Skin of body (tissue), 2 donors: ENCODE measurements around the gene GBP6. TPM values are rescaled to one million over a fixed set of nuclear protein-coding genes. Genes with fewer than 3 reads are reported as not detected.
"Not testable (repeated sequence)": the region's sequence is repeated elsewhere in the genome, so short reads cannot be mapped to it uniquely, and the experiment has no call there.

Experiments
- DNase-seq: peaks from one replicate; lab custom pipeline; 2025; lab: John Stamatoyannopoulos, UW
- total RNA-seq: library from RNA; depleted of rRNA; stranded (reverse); fragments of >200 nt; gene quantifications from one replicate; pipeline ENCODE4 v1.2.3, GENCODE V29; 2014

Gene GBP6
- total RNA-seq = 0.39 TPM

- DNase-seq = no peak
Observed at GRCh38 chr1:89363638-89364536, at the start of gene GBP6. TSS of gene GBP6 (plus strand) at chr1:89364059. CDS start at chr1:89368552, 4,493 bp downstream.

GRCh38 chr1:89322402-89322801 lies 41.5 kb upstream of the GBP6 start:
- DNase-seq = no peak

- DNase-seq = no peak
Observed at GRCh38 chr1:89331890-89332289, 32.0 kb upstream of the GBP6 start.

GRCh38 chr1:89332461-89332860 lies 31.4 kb upstream of the GBP6 start:
- DNase-seq = no peak

- no peak for DNase-seq
Observed at GRCh38 chr1:89335486-89335885, 28.4 kb upstream of the GBP6 start.

GRCh38 chr1:89337903-89338302 lies 26.0 kb upstream of the GBP6 start:
- no peak for DNase-seq

- DNase-seq = no peak
Observed at GRCh38 chr1:89339039-89339438, 24.8 kb upstream of the GBP6 start.

- not testable (repeated sequence) for DNase-seq
Observed at GRCh38 chr1:89345479-89345878, 18.4 kb upstream of the GBP6 start.

GRCh38 chr1:89347296-89347695 lies 16.6 kb upstream of the GBP6 start:
- DNase-seq = no peak

- no peak for DNase-seq
Observed at GRCh38 chr1:89350298-89350697, 13.6 kb upstream of the GBP6 start.

- DNase-seq = no peak
Observed at GRCh38 chr1:89351597-89352311, 12.1 kb upstream of the GBP6 start.

GRCh38 chr1:89352421-89352820 lies 11.4 kb upstream of the GBP6 start:
- no peak for DNase-seq

- DNase-seq = no peak
Observed at GRCh38 chr1:89354205-89354604, 9.7 kb upstream of the GBP6 start.

GRCh38 chr1:89355056-89355455 lies 8.8 kb upstream of the GBP6 start:
- no peak for DNase-seq

GRCh38 chr1:89356658-89357400 lies 7.0 kb upstream of the GBP6 start:
- DNase-seq = no peak

- peak; percentile 54 for DNase-seq
Observed at GRCh38 chr1:89358287-89358893, 5.5 kb upstream of the GBP6 start.

GRCh38 chr1:89360716-89361115 lies 3.1 kb upstream of the GBP6 start:
- no peak for DNase-seq

GRCh38 chr1:89361681-89362080 lies 2.2 kb upstream of the GBP6 start:
- no peak for DNase-seq

- DNase-seq = no peak
Observed at GRCh38 chr1:89363196-89363595, 663 bp upstream of the GBP6 start.

GRCh38 chr1:89364954-89365550 lies 1.2 kb downstream of the GBP6 start:
- no peak for DNase-seq

GRCh38 chr1:89367221-89367620 lies 3.4 kb downstream of the GBP6 start:
- DNase-seq = no peak
